AG09309 (cell line): Measurements from ENCODE around the gene L1CAM.

ENCODE experiments used
- DNase-seq: peaks from one replicate; pipeline ENCODE4 v3.0.0-alpha.2; 2010; ENCODE audit warnings: low read depth
- H3K4me3 ChIP-seq: 2 replicates; pipeline ENCODE4 v1.5.1; 2011; ENCODE audit warnings: mild to moderate bottlenecking, low read depth, low read length, moderate library complexity; ENCODE audit not compliant: control insufficient read depth
- CTCF ChIP-seq: IDR thresholded peaks from 2 replicates; pipeline ENCODE4 v1.5.1; 2011; ENCODE audit warnings: mild to moderate bottlenecking, low read depth, low read length, inconsistent platforms; ENCODE audit not compliant: insufficient read depth, control insufficient read depth; ENCODE audit errors: missing control alignments

L1CAM gene

GRCh38 chrX:153816831-153817690 is 68.9 kb downstream of the L1CAM start:
- no peak for TF ChIP-seq CTCF
- no peak for DNase-seq
- no peak overlapping the region for H3K4me3 ChIP-seq

- no peak for TF ChIP-seq CTCF
- no peak for DNase-seq
Observed at GRCh38 chrX:153814591-153815315, 71.2 kb downstream of the L1CAM start.

GRCh38 chrX:153813161-153813560 is 72.8 kb downstream of the L1CAM start:
- DNase-seq, result no peak
- no peak overlapping the region for H3K4me3 ChIP-seq
- TF ChIP-seq CTCF, result no peak

More at GRCh38 chrX:153814591-153815315, 71.2 kb downstream of the L1CAM start:
- no peak overlapping the region for H3K4me3 ChIP-seq

GRCh38 chrX:153812220-153812619 is 73.8 kb downstream of the L1CAM start:
- no peak overlapping the region for H3K4me3 ChIP-seq
- TF ChIP-seq CTCF, result no peak
- DNase-seq, result no peak
